Esophagus squamous epithelium (tissue), 5 donors: Measurements from ENCODE around the gene MCRS1. TPM values are rescaled to one million over a fixed set of nuclear protein-coding genes. Genes with fewer than 3 reads are reported as not detected.

Experiments used
- DNase-seq: peaks from one replicate; lab custom pipeline; 2025; lab: John Stamatoyannopoulos, UW
- H3K27ac ChIP-seq, 4 donors: fragments of 200-600 bp; sonication (generic); one replicate each; pipeline ENCODE4 v1.5.1; 2016 to 2019; ENCODE audit warnings: mild to moderate bottlenecking in 1 of 4
- H3K27me3 ChIP-seq, 4 donors: fragments of 200-600 bp; sonication (generic); 1 replicate in 3 of 4; 2 replicates in 1 of 4; pipeline versions ENCODE4 v1.5.1 to v1.6.0; 2017 to 2021; ENCODE audit warnings: antibody characterized with exemption in 1 of 4
- H3K36me3 ChIP-seq, 3 donors: fragments of 200-600 bp; sonication (generic); one replicate each; pipeline ENCODE4 v1.5.1; 2016 to 2019
- H3K4me1 ChIP-seq, 3 donors: fragments of 200-600 bp; sonication (generic); one replicate each; pipeline ENCODE4 v1.5.1; 2017 to 2019
- H3K4me3 ChIP-seq, 4 donors: fragments of 200-600 bp; sonication (generic); 1 replicate in 3 of 4; 2 replicates in 1 of 4; pipeline ENCODE4 v1.5.1; 2016 to 2019; ENCODE audit warnings: mild to moderate bottlenecking in 2 of 4, moderate library complexity in 1 of 4
- H3K9me3 ChIP-seq, 3 donors: fragments of 200-600 bp; sonication (generic); one replicate each; pipeline ENCODE4 v1.5.1; 2016 to 2019
- POLR2A ChIP-seq, 4 donors: fragments of 450-650 bp; IDR thresholded peaks; one replicate each; pipeline ENCODE4 v1.6.1; 2017; ENCODE audit warnings: antibody characterized with exemption in 4 of 4, mild to moderate bottlenecking in 4 of 4, moderate library complexity in 3 of 4
- WGBS, 2 donors: methylation state at CpG; one replicate each; pipeline ENCODE4 v1.1.5; 2018; 5-methylcytosine and 5-hydroxymethylcytosine counted together
- intact Hi-C: fragments of 100-400 bp; cut with DNase I; formaldehyde crosslinking; loops from one replicate; pipeline ENCODE4 v1.15.0; 2022
- total RNA-seq, 4 donors: library from RNA; depleted of rRNA; stranded (reverse); fragments of >200 nt; gene quantifications; one replicate each; pipeline ENCODE4 v1.1.0, GENCODE V29; 2016
- TF ChIP-seq, protein P1 (sequence below), 6 experiments: fragments of 450-650 bp in 4 of 6; fragments of 200-600 bp in 2 of 6; sonication (generic) in 2 of 6; IDR thresholded peaks; one replicate each; pipeline ENCODE4 v1.5.1; 2016 to 2019; ENCODE audit warnings: antibody characterized with exemption in 6 of 6, mild to moderate bottlenecking in 4 of 6, moderate library complexity in 4 of 6
- donor health status: DM: yes; HTN: yes; CAD: no.

MCRS1 gene
- total RNA-seq, 4 donors from 2014 or later: 38.8 to 54.2 (median 45.0) TPM

DNA sequence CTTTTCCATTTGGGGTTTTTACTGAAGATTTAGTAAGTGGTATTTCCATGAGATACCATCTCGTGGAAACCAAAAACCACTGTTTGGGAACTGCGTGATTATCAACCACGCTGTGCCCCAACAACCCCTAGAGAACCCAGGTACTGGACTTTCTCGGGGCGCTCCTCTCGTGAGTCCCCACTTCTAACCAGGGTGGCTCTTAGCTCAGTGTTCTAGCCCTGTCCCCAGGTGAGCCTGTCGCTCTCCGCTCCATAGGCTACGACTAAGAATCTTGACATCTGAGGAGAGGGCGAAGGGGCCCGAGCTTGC, 686 bp downstream of the MCRS1 start:
- WGBS, 2 donors: 1 to 5% methylated on average over 6 of the region's 11 CpGs
- TF ChIP-seq, protein P1, sequence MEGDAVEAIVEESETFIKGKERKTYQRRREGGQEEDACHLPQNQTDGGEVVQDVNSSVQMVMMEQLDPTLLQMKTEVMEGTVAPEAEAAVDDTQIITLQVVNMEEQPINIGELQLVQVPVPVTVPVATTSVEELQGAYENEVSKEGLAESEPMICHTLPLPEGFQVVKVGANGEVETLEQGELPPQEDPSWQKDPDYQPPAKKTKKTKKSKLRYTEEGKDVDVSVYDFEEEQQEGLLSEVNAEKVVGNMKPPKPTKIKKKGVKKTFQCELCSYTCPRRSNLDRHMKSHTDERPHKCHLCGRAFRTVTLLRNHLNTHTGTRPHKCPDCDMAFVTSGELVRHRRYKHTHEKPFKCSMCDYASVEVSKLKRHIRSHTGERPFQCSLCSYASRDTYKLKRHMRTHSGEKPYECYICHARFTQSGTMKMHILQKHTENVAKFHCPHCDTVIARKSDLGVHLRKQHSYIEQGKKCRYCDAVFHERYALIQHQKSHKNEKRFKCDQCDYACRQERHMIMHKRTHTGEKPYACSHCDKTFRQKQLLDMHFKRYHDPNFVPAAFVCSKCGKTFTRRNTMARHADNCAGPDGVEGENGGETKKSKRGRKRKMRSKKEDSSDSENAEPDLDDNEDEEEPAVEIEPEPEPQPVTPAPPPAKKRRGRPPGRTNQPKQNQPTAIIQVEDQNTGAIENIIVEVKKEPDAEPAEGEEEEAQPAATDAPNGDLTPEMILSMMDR (IDR thresholded peaks at IDR 0.05): no peak
- TF ChIP-seq POLR2A (IDR thresholded peaks at IDR 0.05): no peak
- intact Hi-C loops: no loop called here
- DNase-seq: no peak
- no peaks in the 10 kb centered on the region for H3K27me3 ChIP-seq
- H3K4me1 ChIP-seq: peaks cover 18 to 72% (median 25%) of the 10 kb centered on the region in 3 donors
- no peaks in the 10 kb centered on the region for H3K9me3 ChIP-seq
- peak overlapping the region; percentile 88 to 97 (median 92) for H3K27ac ChIP-seq
- H3K36me3 ChIP-seq: peaks cover 17 to 45% (median 24%) of the 10 kb centered on the region in 3 donors
- H3K4me3 ChIP-seq: peak overlapping the region; percentile 61 to 88 (median 71)

DNA sequence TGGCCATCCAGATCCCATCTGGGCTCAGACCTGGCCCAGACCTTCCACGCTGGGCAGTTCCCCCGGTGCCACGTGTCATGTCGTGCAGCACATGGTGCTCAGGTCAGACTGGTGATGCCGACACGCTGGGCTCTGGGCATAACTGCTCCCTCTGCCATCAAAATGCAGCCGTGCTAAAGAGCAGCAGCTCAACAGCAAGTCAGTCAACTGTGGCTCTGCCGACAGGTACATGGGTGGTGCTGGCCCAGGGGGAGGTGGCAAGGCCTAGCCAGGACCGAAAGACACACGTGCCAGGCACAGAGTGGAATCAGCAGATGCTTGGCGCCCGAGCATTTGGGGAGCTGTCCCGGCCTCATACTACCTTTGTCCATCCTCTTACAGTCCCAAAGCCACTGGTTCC, 1.6 kb downstream of the MCRS1 start:
- no peak for DNase-seq
- intact Hi-C loops: no loop called here
- WGBS, 2 donors: 92 to 95% methylated on average over 2 to 12 of the region's 13 CpGs
- H3K36me3 ChIP-seq: peaks cover 20 to 49% (median 33%) of the 10 kb centered on the region in 3 donors
- H3K27me3 ChIP-seq: no peaks in the 10 kb centered on the region
- TF ChIP-seq, protein P1 (IDR thresholded peaks at IDR 0.05): no peak
- no peak for TF ChIP-seq POLR2A (IDR thresholded peaks at IDR 0.05)
- H3K4me3 ChIP-seq: no peak overlapping the region
- peaks cover 18 to 72% (median 25%) of the 10 kb centered on the region in 3 donors for H3K4me1 ChIP-seq
- H3K9me3 ChIP-seq: no peaks in the 10 kb centered on the region
- H3K27ac ChIP-seq: no peak overlapping the region

DNA sequence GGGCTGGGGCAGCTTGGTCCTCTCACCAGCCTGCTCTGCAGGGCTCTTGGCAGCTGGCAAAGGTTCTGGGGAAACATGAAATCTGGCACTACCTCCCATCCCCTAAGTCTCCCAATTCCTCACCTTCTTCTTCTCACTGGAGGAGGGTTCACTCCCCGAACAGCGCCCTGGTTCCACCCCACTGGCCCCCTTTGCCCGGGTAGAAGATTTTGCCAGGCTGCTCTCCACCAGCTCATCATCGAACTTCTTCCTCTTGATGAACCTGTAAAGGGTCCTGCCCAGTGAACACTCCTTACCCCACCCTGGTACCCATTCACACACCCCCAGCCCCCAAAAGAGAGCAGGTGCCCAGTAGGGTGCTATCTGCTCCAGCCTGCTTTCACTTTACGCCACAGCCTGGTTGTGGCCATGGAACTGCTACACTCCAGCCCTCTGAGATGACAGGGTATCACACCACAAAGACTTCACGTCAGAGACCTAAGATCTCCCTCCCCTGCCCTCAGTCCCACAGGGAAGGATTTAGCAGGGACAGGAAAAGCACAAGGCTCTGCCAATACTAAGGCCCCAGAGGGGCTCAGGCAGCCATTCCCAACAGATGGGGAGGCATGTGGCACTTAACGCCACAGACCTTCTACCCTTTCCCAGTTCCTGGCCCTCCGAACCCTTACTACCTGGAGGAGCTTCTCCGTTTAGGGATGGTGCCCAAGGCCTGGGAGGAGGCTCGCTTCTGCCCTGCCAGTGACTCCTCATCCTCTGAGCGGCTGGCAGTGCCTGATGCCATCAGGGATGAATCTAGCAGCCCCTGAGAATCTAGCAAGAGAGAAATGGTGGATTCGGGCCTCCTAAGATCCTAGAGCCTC, 2.3 kb downstream of the MCRS1 start:
- no peak overlapping the region for H3K27ac ChIP-seq
- H3K27me3 ChIP-seq: no peaks in the 10 kb centered on the region
- intact Hi-C loops: no loop called here
- no peak for TF ChIP-seq POLR2A (IDR thresholded peaks at IDR 0.05)
- TF ChIP-seq, protein P1 (IDR thresholded peaks at IDR 0.05): no peak
- H3K4me3 ChIP-seq: no peak overlapping the region
- H3K4me1 ChIP-seq: peaks cover 18 to 65% (median 25%) of the 10 kb centered on the region in 3 donors
- no peak for DNase-seq
- WGBS, 2 donors: 83 to 86% methylated on average over 3 to 10 of the region's 12 CpGs
- no peaks in the 10 kb centered on the region for H3K9me3 ChIP-seq
- peaks cover 20 to 56% (median 33%) of the 10 kb centered on the region in 3 donors for H3K36me3 ChIP-seq

DNA sequence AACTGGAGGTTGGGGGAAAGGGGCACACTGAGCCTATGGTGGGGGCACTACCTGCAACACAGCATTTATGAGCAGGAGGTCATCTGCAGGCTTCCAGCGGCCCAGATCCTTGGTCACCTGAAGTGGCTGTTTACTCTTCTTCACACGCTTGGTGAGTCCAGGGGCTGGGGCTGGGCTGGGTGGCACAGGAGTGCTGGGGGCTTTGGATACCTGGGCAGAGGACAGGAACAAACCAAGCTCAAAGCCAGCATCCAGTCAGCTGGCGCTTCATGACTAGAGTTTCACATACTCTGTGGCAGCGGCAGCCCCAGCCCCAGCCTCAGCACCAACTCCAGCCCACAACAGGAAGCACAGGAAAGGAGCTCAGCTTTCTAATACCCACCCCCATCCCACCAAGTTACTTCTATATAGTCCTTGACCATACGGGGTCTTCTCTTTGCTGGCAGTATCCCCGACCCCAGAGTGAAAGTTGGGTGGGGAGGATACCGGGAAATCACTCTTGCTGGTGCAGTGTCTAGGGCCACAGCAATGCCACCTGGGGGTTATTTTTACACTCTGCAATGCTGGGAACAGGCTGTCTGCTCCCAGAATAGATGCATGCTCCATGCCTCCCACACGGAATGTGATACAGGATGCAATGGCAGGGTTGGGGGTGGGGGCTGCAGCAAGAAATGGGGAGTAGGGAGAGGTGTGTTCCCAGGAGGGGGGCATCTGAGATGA, 3.1 kb downstream of the MCRS1 start:
- 62 to 94% methylated on average over 3 to 4 of the region's 8 CpGs for WGBS, 2 donors
- peaks cover 20 to 64% (median 41%) of the 10 kb centered on the region in 3 donors for H3K36me3 ChIP-seq
- peaks cover 18 to 57% (median 21%) of the 10 kb centered on the region in 3 donors for H3K4me1 ChIP-seq
- TF ChIP-seq POLR2A (IDR thresholded peaks at IDR 0.05): no peak
- TF ChIP-seq, protein P1 (IDR thresholded peaks at IDR 0.05): no peak
- H3K9me3 ChIP-seq: no peaks in the 10 kb centered on the region
- intact Hi-C loops: no loop called here
- DNase-seq: no peak
- H3K27me3 ChIP-seq: no peaks in the 10 kb centered on the region
- no peak overlapping the region for H3K4me3 ChIP-seq
- no peak overlapping the region for H3K27ac ChIP-seq
